A549 (cell line): ENCODE measurements around the gene EVA1C. TPM values are rescaled to one million over a fixed set of nuclear protein-coding genes. Genes with fewer than 3 reads are reported as not detected.
"Not testable (repeated sequence)": the region's sequence is repeated elsewhere in the genome, so short reads cannot be mapped to it uniquely, and the experiment has no call there.

Source experiments
- ATAC-seq, 2 experiments: fragments of 200-7000 bp in 1 of 2; fragments of >200 bp in 1 of 2; cut with Nextera tagmentation in 1 of 2; cut with Tn5 transposase in 1 of 2; 3 replicates each; pipeline versions ENCODE4 v1.8.0 to v1.9.1; 2018 to 2020; ENCODE audit warnings: mild to moderate bottlenecking in 1 of 2, moderate library complexity in 1 of 2
- CTCF ChIA-PET: fragments of 300-600 bp; sonication (Branson Sonifier 250); formaldehyde crosslinking; extraction: SDS; loops from one replicate; lab custom pipeline; 2021; ENCODE audit warnings: antibody characterized with exemption, inconsistent platforms; lab: Yijun Ruan, JAX
- POLR2A ChIA-PET: fragments of 350-600 bp; formaldehyde crosslinking; extraction: SDS; loops from one replicate; lab custom pipeline; 2021; ENCODE audit warnings: antibody characterized with exemption, inconsistent platforms; lab: Yijun Ruan, JAX
- DNase-seq, 2 experiments: peaks; one replicate each; pipeline versions ENCODE4 v3.0.0 to v3.0.0-alpha.2; 2011 to 2016; ENCODE audit warnings: low read depth in 1 of 2, low spot score in 1 of 2
- FAIRE-seq: peaks from 2 replicates; lab custom pipeline; 2011; peaks lifted over from hg19 to GRCh38; lab: Jason Lieb, UNC
- H3K27ac ChIP-seq, 2 experiments: fragments of >200 bp; sonication (Bioruptor Twin); formaldehyde crosslinking; 3 replicates each; pipeline ENCODE4 v1.5.1; 2016 to 2017
- H3K4me1 ChIP-seq: fragments of >200 bp; sonication (Bioruptor Twin); formaldehyde crosslinking; 3 replicates; pipeline ENCODE4 v1.6.1; 2016
- H3K4me2 ChIP-seq: fragments of >200 bp; sonication (Bioruptor Twin); formaldehyde crosslinking; 3 replicates; pipeline ENCODE4 v1.6.1; 2016
- H3K4me3 ChIP-seq: fragments of >200 bp; sonication (Bioruptor Twin); formaldehyde crosslinking; 3 replicates; pipeline ENCODE4 v1.5.1; 2016
- H3K9me3 ChIP-seq: fragments of >200 bp; sonication (Bioruptor Twin); formaldehyde crosslinking; 3 replicates; pipeline ENCODE4 v1.6.1; 2016
- CBX2 ChIP-seq: fragments of 200-600 bp; sonication (generic); IDR thresholded peaks from 2 replicates; pipeline ENCODE4 v1.6.1; 2016; ENCODE audit warnings: low read depth, mild to moderate bottlenecking, borderline replicate concordance
- CHD2 ChIP-seq: fragments of 150-350 bp; IDR thresholded peaks from 2 replicates; pipeline ENCODE4 v1.6.1; 2014; ENCODE audit warnings: low read length; ENCODE audit not compliant: partially characterized antibody
- E2F6 ChIP-seq: IDR thresholded peaks from 2 replicates; pipeline ENCODE4 v1.6.1; 2012; ENCODE audit warnings: low read depth, borderline replicate concordance
- FOXS1 ChIP-seq: fragments of 250-450 bp; sonication (Bioruptor Pico); IDR thresholded peaks from 2 replicates; pipeline ENCODE4 v1.5.0; 2020; ENCODE audit warnings: mild to moderate bottlenecking, moderate library complexity
- GATA3 ChIP-seq: IDR thresholded peaks from 2 replicates; pipeline ENCODE4 v1.6.1; 2012; ENCODE audit warnings: borderline replicate concordance
- HDAC2 ChIP-seq: fragments of 200-600 bp; sonication (generic); IDR thresholded peaks from 2 replicates; pipeline ENCODE4 v1.6.1; 2016
- HEYL ChIP-seq: fragments of 250-450 bp; sonication (Bioruptor Pico); IDR thresholded peaks from 2 replicates; pipeline ENCODE4 v1.8.0; 2021; ENCODE audit warnings: mild to moderate bottlenecking, moderate library complexity
- HMGXB4 ChIP-seq: fragments of 250-450 bp; sonication (Bioruptor Pico); IDR thresholded peaks from 2 replicates; pipeline ENCODE4 v1.5.0; 2021; ENCODE audit warnings: mild to moderate bottlenecking, moderate library complexity, borderline replicate concordance
- HOXB13 ChIP-seq: fragments of 250-450 bp; sonication (Bioruptor Pico); IDR thresholded peaks from 2 replicates; pipeline ENCODE4 v1.5.0; 2020; ENCODE audit warnings: low read depth, mild to moderate bottlenecking, moderate library complexity
- MAX ChIP-seq: IDR thresholded peaks from 2 replicates; pipeline ENCODE4 v1.6.1; 2012
- NPAS2 ChIP-seq: fragments of 250-450 bp; sonication (Bioruptor Pico); IDR thresholded peaks from 2 replicates; pipeline ENCODE4 v1.8.0; 2022; ENCODE audit warnings: mild to moderate bottlenecking, moderate library complexity, borderline replicate concordance
- PHF8 ChIP-seq: fragments of 200-600 bp; sonication (generic); IDR thresholded peaks from 2 replicates; pipeline ENCODE4 v1.6.1; 2016; ENCODE audit warnings: low read depth, mild to moderate bottlenecking, antibody characterized with exemption, moderate library complexity, borderline replicate concordance
- POLR2AphosphoS2 ChIP-seq: conservative IDR thresholded peaks from 2 replicates; pipeline ENCODE4 v1.6.1; 2012; ENCODE audit warnings: low read length, improper control_type of control experiment, inconsistent platforms
- RARB ChIP-seq: fragments of 250-450 bp; sonication (Bioruptor Pico); IDR thresholded peaks from 2 replicates; pipeline ENCODE4 v1.8.0; 2021; ENCODE audit warnings: mild to moderate bottlenecking, moderate library complexity
- REST ChIP-seq: fragments of 200-600 bp; sonication (generic); IDR thresholded peaks from 2 replicates; pipeline ENCODE4 v1.6.1; 2016; ENCODE audit warnings: antibody characterized with exemption, mild to moderate bottlenecking, moderate library complexity
- RNF2 ChIP-seq: fragments of 200-600 bp; sonication (generic); IDR thresholded peaks from 2 replicates; pipeline ENCODE4 v1.6.1; 2016; ENCODE audit warnings: low read depth, mild to moderate bottlenecking, antibody characterized with exemption, moderate library complexity, borderline replicate concordance
- SREBF2 ChIP-seq: fragments of 450-650 bp; IDR thresholded peaks from 2 replicates; pipeline ENCODE4 v1.6.1; 2014; ENCODE audit warnings: mild to moderate bottlenecking, moderate library complexity
- TP53 ChIP-seq: fragments of 250-450 bp; sonication (Bioruptor Pico); IDR thresholded peaks from 2 replicates; pipeline ENCODE4 v1.5.0; 2021; ENCODE audit warnings: mild to moderate bottlenecking, moderate library complexity
- WGBS: methylation state at CpG from one replicate; pipeline ENCODE4 v1.1.6; 2017; ENCODE audit errors: missing lambda C conversion rate; 5-methylcytosine and 5-hydroxymethylcytosine counted together
- polyA plus RNA-seq, 4 experiments: library from polyadenylated mRNA; depleted of rRNA in 3 of 4; stranded (reverse); fragments of >200 nt; fragmentation: RNase III in 1 of 4; extraction: RNeasy Plus Mini Kit Qiagen cat#74134 plus additional on column Dnase treatment in 1 of 4; gene quantifications; 2 replicates in 3 of 4; 3 replicates in 1 of 4; pipeline ENCODE4 v1.2.3, GENCODE V29; 2011 to 2017

Gene EVA1C
- polyA plus RNA-seq, 2 of the 4 experiments (the other 2 are of a cell fraction) = 41.1 to 48.0 TPM

GRCh38 chr21:32531561-32531960 lies 119.1 kb downstream of the EVA1C start:
- H3K4me2 ChIP-seq, DNase-seq, POLR2A ChIA-PET, H3K4me1 ChIP-seq, H3K9me3 ChIP-seq, H3K4me3 ChIP-seq, ATAC-seq, FAIRE-seq: not testable (repeated sequence)
- WGBS = 95% methylated on average over 3 of the region's 3 CpGs
- CTCF ChIA-PET = interaction anchor here (1.0 kb wide), 2 partner anchors 11 to 118 kb away, joined by 3 to 4 read pairs; no protein-coding TSS in a partner anchor
- H3K27ac ChIP-seq = peak overlapping the region in 1 of 2 experiments; percentile 38; a peak in 2 of 6 replicates

DNA sequence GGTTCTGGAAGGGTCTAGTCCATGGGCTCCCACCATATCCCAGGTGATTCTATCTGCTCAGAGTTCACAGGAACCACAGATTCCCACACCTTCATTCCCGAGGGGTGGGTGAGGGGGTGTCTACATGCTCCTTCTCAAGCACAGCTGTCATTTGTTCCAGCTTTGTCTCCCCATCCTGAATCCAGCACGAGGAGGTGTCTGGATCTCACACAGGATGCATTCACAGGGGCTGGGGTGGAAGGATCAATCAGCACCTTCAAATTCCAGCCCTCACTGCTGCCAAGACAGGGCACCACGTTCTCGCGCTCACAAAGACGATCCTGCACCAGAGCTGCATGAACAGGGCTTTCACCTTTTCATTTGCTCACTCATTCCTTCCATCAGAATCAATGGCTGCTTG lies 120.1 kb downstream of the EVA1C start:
- 66% methylated on average over 6 of the region's 6 CpGs for WGBS
- Histone ChIP-seq H3K4me2 (no peak overlapping the region), H3K27ac (no peak overlapping the region), H3K9me3 (no peaks in the 10 kb centered on the region), H3K4me1 (peaks cover 6% of the 10 kb centered on the region; the same call in 1 of the 3 replicates), H3K4me3 (no peak overlapping the region)
- no peak for ATAC-seq
- ChIA-PET CTCF (no interaction called here), POLR2A (no interaction called here)
- TF ChIP-seq MAX (no peak), REST (no peak), RARB (CRISPR knock-in tag) (no peak), PHF8 (no peak), CBX2 (no peak), POLR2AphosphoS2 (no peak), FOXS1 (CRISPR knock-in tag) (no peak), E2F6 (no peak), HMGXB4 (CRISPR knock-in tag) (no peak), RNF2 (no peak), SREBF2 (no peak), HOXB13 (CRISPR knock-in tag) (no peak), CHD2 (no peak), NPAS2 (CRISPR knock-in tag) (no peak), HDAC2 (no peak), GATA3 (no peak), HEYL (no peak), TP53 (CRISPR knock-in tag) (no peak)
- no peak for DNase-seq
- no peak for FAIRE-seq
